GM12878 (cell line): ENCODE results near the gene RPRD1B. TPM values are rescaled to one million over a fixed set of nuclear protein-coding genes. Genes with fewer than 3 reads are reported as not detected.

Experiments used
- ATAC-seq: fragments of 200-7000 bp; cut with Tn5 transposase; 3 replicates; pipeline ENCODE4 v1.9.1; 2020; ENCODE audit warnings: mild to moderate bottlenecking, moderate library complexity
- BruUV-seq: library from RNA; stranded (reverse); fragments of 400-500 nt; replicated peaks from 2 replicates; lab custom pipeline; 2021; lab: Mats Ljungman, UMichigan
- CTCF ChIA-PET: fragments of 300-600 bp; sonication (Branson Sonifier 250); formaldehyde crosslinking; extraction: SDS; loops from one replicate; lab custom pipeline; 2021; ENCODE audit warnings: inconsistent platforms; lab: Yijun Ruan, JAX
- POLR2A ChIA-PET: fragments of 350-600 bp; formaldehyde crosslinking; extraction: SDS; loops from one replicate; lab custom pipeline; 2021; ENCODE audit warnings: inconsistent platforms; lab: Charles Lee
- RAD21 ChIA-PET: fragments of 300-600 bp; sonication (Branson Sonifier 250); formaldehyde crosslinking; loops from one replicate; lab custom pipeline; 2023; ENCODE audit warnings: antibody characterized with exemption; ENCODE audit not compliant: unreplicated experiment; lab: Charles Lee
- SMC1A ChIA-PET: fragments of 300-600 bp; sonication (Branson Sonifier 250); formaldehyde crosslinking; loops from one replicate; lab custom pipeline; 2023; ENCODE audit not compliant: unreplicated experiment, uncharacterized antibody; lab: Charles Lee
- DNase-seq: peaks from one replicate; pipeline ENCODE4 v3.0.0-alpha.2; 2011; ENCODE audit warnings: low read depth, low spot score
- FAIRE-seq: peaks from 3 replicates; lab custom pipeline; 2011; peaks lifted over from hg19 to GRCh38; lab: Jason Lieb, UNC
- H2AFZ ChIP-seq: 2 replicates; pipeline ENCODE4 v1.6.0; 2011; ENCODE audit warnings: low read depth, low read length, control low read depth; ENCODE audit not compliant: control insufficient read depth
- H3K27ac ChIP-seq: 2 replicates; pipeline ENCODE4 v1.5.1; 2011; ENCODE audit warnings: control low read depth; ENCODE audit not compliant: control insufficient read depth, insufficient read depth
- H3K27me3 ChIP-seq, 2 experiments: replicated peaks in 1 of 2; 2 replicates each; pipeline versions ENCODE4 v1.6.0 to v1.6.1; 2011; ENCODE audit warnings: low read length in 1 of 2; ENCODE audit not compliant: control insufficient read depth in 2 of 2, insufficient read depth in 2 of 2
- H3K36me3 ChIP-seq, 2 experiments: 2 replicates each; pipeline ENCODE4 v1.5.1; 2011; ENCODE audit warnings: low read length in 1 of 2; ENCODE audit not compliant: control insufficient read depth in 2 of 2, insufficient read depth in 2 of 2
- H3K4me1 ChIP-seq: 2 replicates; pipeline ENCODE4 v1.6.1; 2011; ENCODE audit warnings: mild to moderate bottlenecking, low read length, moderate library complexity, mixed read lengths; ENCODE audit not compliant: control insufficient read depth, insufficient read depth
- H3K4me2 ChIP-seq: 2 replicates; pipeline ENCODE4 v1.6.0; 2011; ENCODE audit warnings: control low read depth; ENCODE audit not compliant: control insufficient read depth, insufficient read depth
- H3K4me3 ChIP-seq: fragments of 200-600 bp; sonication (generic); 2 replicates; pipeline ENCODE4 v1.5.1; 2016
- H3K79me2 ChIP-seq: 2 replicates; pipeline ENCODE4 v1.6.0; 2011; ENCODE audit warnings: low read length; ENCODE audit not compliant: control insufficient read depth, insufficient read depth
- H3K9ac ChIP-seq: 2 replicates; pipeline ENCODE4 v1.8.0; 2011; ENCODE audit warnings: low read length, control low read depth, mixed read lengths; ENCODE audit not compliant: control insufficient read depth, insufficient read depth
- H3K9me3 ChIP-seq: replicated peaks from 3 replicates; pipeline ENCODE4 v1.5.1; 2011; ENCODE audit warnings: mild to moderate bottlenecking, low read length; ENCODE audit not compliant: control insufficient read depth, insufficient read depth
- H4K20me1 ChIP-seq: 2 replicates; pipeline ENCODE4 v1.6.0; 2011; ENCODE audit not compliant: control insufficient read depth, insufficient read depth
- ATF7 ChIP-seq: fragments of 450-650 bp; IDR thresholded peaks from 2 replicates; pipeline ENCODE4 v1.6.1; 2016; ENCODE audit warnings: low read depth, mild to moderate bottlenecking
- CHD1 ChIP-seq: IDR thresholded peaks from 2 replicates; pipeline ENCODE4 v1.6.1; 2012; ENCODE audit warnings: low read depth, low read length, improper control_type of control experiment
- ELK1 ChIP-seq: IDR thresholded peaks from 2 replicates; pipeline ENCODE4 v1.6.1; 2012; ENCODE audit warnings: low read depth, low read length, improper control_type of control experiment
- KDM1A ChIP-seq: fragments of 200-600 bp; sonication (generic); IDR thresholded peaks from 2 replicates; pipeline ENCODE4 v1.6.1; 2016; ENCODE audit warnings: borderline replicate concordance
- MLLT1 ChIP-seq: fragments of 450-650 bp; IDR thresholded peaks from 2 replicates; pipeline ENCODE4 v1.6.1; 2016; ENCODE audit warnings: mild to moderate bottlenecking
- NRF1 ChIP-seq: conservative IDR thresholded peaks from 2 replicates; pipeline ENCODE4 v1.6.1; 2011; ENCODE audit warnings: mild to moderate bottlenecking, low read depth, low read length, improper control_type of control experiment
- POU2F2 ChIP-seq: IDR thresholded peaks from 3 replicates; pipeline ENCODE4 v1.6.1; 2011; ENCODE audit warnings: low read depth, mild to moderate bottlenecking, low read length, borderline replicate concordance
- RBBP5 ChIP-seq: fragments of 200-600 bp; sonication (generic); conservative IDR thresholded peaks from 2 replicates; pipeline ENCODE4 v1.6.1; 2016
- SREBF2 ChIP-seq: IDR thresholded peaks from 2 replicates; pipeline ENCODE4 v1.6.1; 2012; ENCODE audit warnings: mild to moderate bottlenecking, low read length
- TBL1XR1 ChIP-seq: IDR thresholded peaks from 2 replicates; pipeline ENCODE4 v1.6.1; 2012; ENCODE audit warnings: low read depth, low read length, improper control_type of control experiment
- WRNIP1 ChIP-seq: IDR thresholded peaks from 2 replicates; pipeline ENCODE4 v1.6.1; 2011; ENCODE audit warnings: low read depth, low read length, improper control_type of control experiment, borderline replicate concordance
- ZNF24 ChIP-seq: fragments of 450-650 bp; IDR thresholded peaks from 2 replicates; pipeline ENCODE4 v1.6.1; 2017; ENCODE audit warnings: antibody characterized with exemption, mild to moderate bottlenecking
- WGBS: methylation state at CpG from one replicate; pipeline ENCODE4 v1.1.6; 2016; ENCODE audit warnings: low lambda C conversion rate; ENCODE audit not compliant: insufficient replicate concordance, insufficient coverage; ENCODE audit errors: missing lambda C conversion rate; 5-methylcytosine and 5-hydroxymethylcytosine counted together
- in situ Hi-C: fragments of 300-500 bp; cut with MboI; formaldehyde crosslinking; loops from 9 replicates; pipeline ENCODE4 v1.14.3; 2018; ENCODE audit warnings: mixed read lengths
- intact Hi-C: fragments of 100-400 bp; cut with micrococcal nuclease; formaldehyde crosslinking; loops from one replicate; pipeline ENCODE4 v1.14.2; 2022; ENCODE audit not compliant: unreplicated experiment
- polyA plus RNA-seq, 11 experiments: library from polyadenylated mRNA; depleted of rRNA in 4 of 11; unstranded in 6 of 11; stranded (reverse) in 5 of 11; fragments of >200 nt; fragmentation: Nextera tagmentation in 4 of 11; fragmentation: Illumina TruSeq in 1 of 11; extraction: Ambion mirVana in 4 of 11; extraction: Trizol in 1 of 11; gene quantifications; 1 replicate in 1 of 11; 2 replicates in 10 of 11; pipeline versions ENCODE4 v1.2.1 to v1.2.3, GENCODE V29; 2011 to 2016; ENCODE audit warnings: inconsistent platforms in 2 of 11, missing spikeins in 2 of 11, low read depth in 1 of 11
- total RNA-seq, 4 experiments: library from RNA; depleted of rRNA in 3 of 4; stranded (reverse); fragments of >200 nt in 3 of 4; fragmentation: Illumina TruSeq in 1 of 4; extraction: Trizol in 1 of 4; gene quantifications; 2 replicates each; pipeline versions ENCODE4 v1.2.1 to v1.2.3, GENCODE V29; 2013 to 2021

The RPRD1B gene
- total and polyA plus RNA-seq, 10 of the 15 experiments (the other 5 are each of a cell fraction or from before 2014, with no cell fraction given) = 5.2 to 40.2 (median 30.0) TPM

GRCh38 chr20:38040276-38040675, 6.7 kb downstream of the RPRD1B start:
- TF ChIP-seq ZNF24 = no peak
- peak; percentile 79 for TF ChIP-seq ATF7
- no peak for TF ChIP-seq SREBF2
- ChIA-PET RAD21 (interaction anchor here (1.8 kb wide), 1 partner anchor 17 kb away, joined by 6 read pairs; no protein-coding TSS in a partner anchor), CTCF (interaction anchor here (0.7 to 2.5 kb wide), 4 partner anchors 18 to 186 kb away, joined by 4 to 7 read pairs (median 5); no protein-coding TSS in a partner anchor), POLR2A (interaction anchor here (1.0 kb wide), 1 partner anchor 112 kb away, joined by 3 read pairs; no protein-coding TSS in a partner anchor), SMC1A (interaction anchor here (1.1 to 1.8 kb wide), 3 partner anchors 21 to 49 kb away, joined by 3 to 4 read pairs (median 3); no protein-coding TSS in a partner anchor)
- in situ Hi-C loops (no loop called here), intact Hi-C loops (no loop called here)
- no peak overlapping the region for H2AFZ ChIP-seq
- DNase-seq (no peak), FAIRE-seq (no peak), ATAC-seq (no peak)
- H3K27me3 ChIP-seq = no peaks in the 10 kb centered on the region
- no peak overlapping the region for H3K4me3 ChIP-seq
- no peak overlapping the region for H3K27ac ChIP-seq
- H4K20me1 ChIP-seq = no peaks in the 10 kb centered on the region
- peaks cover 0 to 28% of the 10 kb centered on the region in 2 experiments; a peak in 2 of 4 replicates for H3K36me3 ChIP-seq
- H3K79me2 ChIP-seq = peaks cover 49% of the 10 kb centered on the region
- H3K4me2 ChIP-seq = no peak overlapping the region
- WGBS = 100% methylated on average over 1 of the region's 1 CpG
- no TSS peak for BruUV-seq
- no peaks in the 10 kb centered on the region for H3K9me3 ChIP-seq
- peaks cover 3% of the 10 kb centered on the region; the same call in 1 of the 2 replicates for H3K4me1 ChIP-seq
- H3K9ac ChIP-seq = no peak overlapping the region

GRCh38 chr20:38043512-38044300, 10.2 kb downstream of the RPRD1B start:
- no peaks in the 10 kb centered on the region for H4K20me1 ChIP-seq
- peaks cover 2 to 35% of the 10 kb centered on the region in 2 experiments; a peak in 3 of 4 replicates for H3K36me3 ChIP-seq
- no peaks in the 10 kb centered on the region for H3K27me3 ChIP-seq
- H3K27ac ChIP-seq = no peak overlapping the region
- no peak overlapping the region for H3K4me2 ChIP-seq
- peak; percentile 45; the same call in 2 of the 3 replicates for ATAC-seq
- H3K9me3 ChIP-seq = no peaks in the 10 kb centered on the region
- H2AFZ ChIP-seq = no peak overlapping the region
- DNase-seq = no peak
- peaks cover 22% of the 10 kb centered on the region for H3K79me2 ChIP-seq
- WGBS = 94% methylated on average over 10 of the region's 10 CpGs
- POLR2A ChIA-PET = interaction anchor here (0.7 to 1.2 kb wide), 2 partner anchors 10 to 114 kb away, joined by 5 to 6 read pairs; partner anchors contain the start of genes RPRD1B and TTI1
- no peak for FAIRE-seq
- TF ChIP-seq WRNIP1 = no peak
- TF ChIP-seq POU2F2 = no peak
- TF ChIP-seq MLLT1 = no peak
- no peak for TF ChIP-seq KDM1A
- no peak for TF ChIP-seq CHD1
- no peak for TF ChIP-seq NRF1
- TF ChIP-seq ELK1 = no peak
- no peak for TF ChIP-seq RBBP5
- TF ChIP-seq SREBF2 = no peak
- no peak for TF ChIP-seq TBL1XR1
- no peak overlapping the region for H3K4me3 ChIP-seq
- in situ Hi-C loops = no loop called here
- RAD21 ChIA-PET = interaction anchor here (1.1 kb wide), 1 partner anchor 14 kb away, joined by 3 read pairs; no protein-coding TSS in a partner anchor
- intact Hi-C loops = no loop called here
- no peak overlapping the region for H3K9ac ChIP-seq
- H3K4me1 ChIP-seq = no peaks in the 10 kb centered on the region
- no TSS peak for BruUV-seq
- SMC1A ChIA-PET = interaction anchor here (0.7 to 1.2 kb wide), 4 partner anchors 9 to 47 kb away, joined by 3 read pairs; no protein-coding TSS in a partner anchor
- CTCF ChIA-PET = interaction anchor here (1.1 to 1.9 kb wide), 4 partner anchors 13 to 178 kb away, joined by 3 to 6 read pairs (median 4); no protein-coding TSS in a partner anchor
